ENCODE measurements around the gene SLC43A2. TPM values are rescaled to one million over a fixed set of nuclear protein-coding genes. Genes with fewer than 3 reads are reported as not detected.

SLC43A2 gene
- total RNA-seq, 1 experiment from 2014 or later: 6.8 TPM

- H3K27me3 ChIP-seq (ENCODE audit: insufficient read depth, low read depth): no peaks in the 10 kb centered on the region
- POLR2A ChIA-PET (ENCODE audit: unreplicated experiment): no interaction called here
- DNase-seq: no peak
- intact Hi-C loops (cut with micrococcal nuclease; ENCODE audit: unreplicated experiment): no loop called here
- H2AFZ ChIP-seq: no peak overlapping the region
- no peak overlapping the region for H3K4me2 ChIP-seq
- peaks cover 22% of the 10 kb centered on the region; the same call in 1 of the 2 replicates for H3K36me3 ChIP-seq (ENCODE audit: low read depth)
- CTCF ChIA-PET: no interaction called here
- H3K9me2 ChIP-seq (ENCODE audit: insufficient read depth): no peaks in the 10 kb centered on the region
- TF ChIP-seq EZH2 (IDR thresholded peaks at IDR 0.05; ENCODE audit: low read depth) (no peak), CTCF (conservative IDR thresholded peaks at IDR 0.05) (no peak)
- H3K27ac ChIP-seq: no peak overlapping the region
- peaks cover 28% of the 10 kb centered on the region for H3F3A ChIP-seq (ENCODE audit: insufficient read depth, low read depth)
- BruUV-seq (replicated peaks): no TSS peak
- peaks cover 33% of the 10 kb centered on the region for H4K20me1 ChIP-seq (ENCODE audit: insufficient read depth)
- H3K4me3 ChIP-seq: no peak overlapping the region
- peaks cover 14% of the 10 kb centered on the region; the same call in 1 of the 2 replicates for H3K79me2 ChIP-seq (ENCODE audit: low read depth)
- H3K9me3 ChIP-seq (ENCODE audit: insufficient read depth, low read depth): no peaks in the 10 kb centered on the region
- no peaks in the 10 kb centered on the region for H3K4me1 ChIP-seq (replicated peaks; ENCODE audit: insufficient read depth)
Measured at GRCh38 chr17:1552932-1553331, 75.7 kb downstream of the SLC43A2 start.

- no peak for DNase-seq
- H3K4me3 ChIP-seq: no peak overlapping the region
- H3K9me3 ChIP-seq (ENCODE audit: insufficient read depth, low read depth): no peaks in the 10 kb centered on the region
- H3K4me1 ChIP-seq (replicated peaks; ENCODE audit: insufficient read depth): no peaks in the 10 kb centered on the region
- no peak overlapping the region for H3K27ac ChIP-seq
- ChIA-PET CTCF (no interaction called here), POLR2A (ENCODE audit: unreplicated experiment) (interaction anchor here (0.7 kb wide), 1 partner anchor 242 kb away, joined by 5 read pairs; no protein-coding TSS in a partner anchor)
- no peak overlapping the region for H3K4me2 ChIP-seq
- no peak for TF ChIP-seq CTCF (conservative IDR thresholded peaks at IDR 0.05)
- no peak for TF ChIP-seq EZH2 (IDR thresholded peaks at IDR 0.05; ENCODE audit: low read depth)
- BruUV-seq (replicated peaks): no TSS peak
- H3K9me2 ChIP-seq (ENCODE audit: insufficient read depth): no peaks in the 10 kb centered on the region
- H3K36me3 ChIP-seq (ENCODE audit: low read depth): peaks cover 13% of the 10 kb centered on the region; the same call in 1 of the 2 replicates
- H3K79me2 ChIP-seq (ENCODE audit: low read depth): 0 out of 2 replicates have a peak, but pooled peaks cover 7% of the 10 kb centered on the region
- no peaks in the 10 kb centered on the region for H3K27me3 ChIP-seq (ENCODE audit: insufficient read depth, low read depth)
- intact Hi-C loops (cut with micrococcal nuclease; ENCODE audit: unreplicated experiment): no loop called here
- H2AFZ ChIP-seq: no peak overlapping the region
- peaks cover 22% of the 10 kb centered on the region for H3F3A ChIP-seq (ENCODE audit: insufficient read depth, low read depth)
- H4K20me1 ChIP-seq (ENCODE audit: insufficient read depth): peaks cover 22% of the 10 kb centered on the region
Measured at GRCh38 chr17:1551741-1552140, 76.9 kb downstream of the SLC43A2 start.

- DNase-seq: no peak
- Histone ChIP-seq H3K27ac (no peak overlapping the region), H3K36me3 (ENCODE audit: low read depth) (peaks cover 9% of the 10 kb centered on the region; the same call in 1 of the 2 replicates), H3K9me2 (ENCODE audit: insufficient read depth) (no peaks in the 10 kb centered on the region), H3K79me2 (ENCODE audit: low read depth) (no peaks in the 10 kb centered on the region), H3K27me3 (ENCODE audit: insufficient read depth, low read depth) (no peaks in the 10 kb centered on the region), H3K9me3 (ENCODE audit: insufficient read depth, low read depth) (no peaks in the 10 kb centered on the region), H2AFZ (no peak overlapping the region), H3K4me2 (no peak overlapping the region), H3F3A (ENCODE audit: insufficient read depth, low read depth) (peaks cover 10% of the 10 kb centered on the region), H3K4me3 (no peak overlapping the region), H4K20me1 (ENCODE audit: insufficient read depth) (peaks cover 2% of the 10 kb centered on the region), H3K4me1 (replicated peaks; ENCODE audit: insufficient read depth) (no peaks in the 10 kb centered on the region)
- no TSS peak for BruUV-seq (replicated peaks)
- ChIA-PET POLR2A (ENCODE audit: unreplicated experiment) (interaction anchor here (0.5 to 0.6 kb wide), 2 partner anchors 12 to 36 kb away, joined by 3 to 6 read pairs; no protein-coding TSS in a partner anchor), CTCF (no interaction called here)
- intact Hi-C loops (cut with micrococcal nuclease; ENCODE audit: unreplicated experiment): no loop called here
- TF ChIP-seq CTCF (conservative IDR thresholded peaks at IDR 0.05): no peak
- TF ChIP-seq EZH2 (IDR thresholded peaks at IDR 0.05; ENCODE audit: low read depth): no peak
Measured at GRCh38 chr17:1548032-1548431, 80.6 kb downstream of the SLC43A2 start.

Data from PC-9 (cell line).